Stimulated activated CD4-positive, alpha-beta T cell treated with anti-CD3 and anti-CD28 coated beads, Interleukin-15, amount 100 ng/mL, for 48 hours (primary cell): ENCODE results near the gene KIAA0513.

Experiments used
- DNase-seq, 2 donors: peaks; one replicate each; pipeline ENCODE4 v3.0.0-alpha.2; 2020; ENCODE audit warnings: low read depth in 2 of 2

The KIAA0513 gene

DNA sequence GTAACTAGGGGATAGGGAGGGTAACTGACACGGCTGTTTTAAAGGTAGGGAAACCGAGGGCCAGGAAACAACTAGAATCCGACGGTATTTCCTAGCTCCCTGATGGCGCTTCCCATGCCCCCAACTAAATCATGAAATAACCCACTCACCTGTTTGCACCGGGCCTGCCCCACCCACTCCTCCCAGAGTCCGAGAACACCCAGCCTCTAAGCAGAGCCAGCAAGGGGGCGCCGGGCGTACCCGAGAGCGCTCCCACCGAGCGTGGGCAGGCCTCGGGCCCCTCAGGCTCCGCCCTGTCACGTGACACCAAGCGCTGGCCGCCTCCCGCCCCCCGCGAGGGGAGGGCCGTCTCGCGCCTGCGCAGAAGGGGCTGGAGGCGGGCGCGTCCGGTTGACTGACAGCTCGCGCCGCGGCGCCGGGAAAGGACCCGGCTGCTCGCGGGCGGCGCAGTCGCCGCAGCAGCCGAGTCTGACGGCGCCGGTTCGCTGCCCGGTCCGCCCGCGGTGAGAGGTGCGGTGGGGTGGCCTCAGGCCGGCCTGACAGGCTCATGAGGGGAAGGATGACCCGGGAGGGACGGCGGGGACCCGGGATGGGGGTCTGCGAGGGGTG is at the start of gene KIAA0513:
KIAA0513 (plus strand) TSS at position 447 of the 609 bp plus-strand sequence. CDS start 39,277 bp downstream, outside the sequence.
- peak; percentile 87 to 96 for DNase-seq

- no peak for DNase-seq
Measured at GRCh38 chr16:84979516-84979915, 48.1 kb upstream of the KIAA0513 start.

DNA sequence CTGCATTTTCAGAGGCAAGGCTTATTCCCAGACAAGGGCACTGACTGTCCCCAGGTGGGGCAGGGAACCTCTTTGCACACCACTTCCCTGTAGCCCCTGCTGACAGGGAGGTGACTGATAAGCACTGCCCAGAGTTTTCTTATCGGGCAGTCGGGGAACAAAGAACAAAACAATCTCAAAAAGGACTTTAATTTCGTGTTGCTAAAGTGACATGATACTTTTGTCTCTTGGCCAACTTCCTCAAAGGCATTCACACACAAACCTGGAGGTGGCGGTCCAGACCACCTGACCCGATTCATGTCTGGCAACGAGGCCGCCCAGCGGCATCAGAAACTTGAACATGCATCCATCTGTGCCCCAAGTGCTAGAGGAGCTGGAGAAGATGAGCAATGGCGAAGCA is 45.2 kb upstream of the KIAA0513 start:
- no peak for DNase-seq

- DNase-seq, result no peak
Measured at GRCh38 chr16:84985079-84986065, 42.2 kb upstream of the KIAA0513 start.

DNA sequence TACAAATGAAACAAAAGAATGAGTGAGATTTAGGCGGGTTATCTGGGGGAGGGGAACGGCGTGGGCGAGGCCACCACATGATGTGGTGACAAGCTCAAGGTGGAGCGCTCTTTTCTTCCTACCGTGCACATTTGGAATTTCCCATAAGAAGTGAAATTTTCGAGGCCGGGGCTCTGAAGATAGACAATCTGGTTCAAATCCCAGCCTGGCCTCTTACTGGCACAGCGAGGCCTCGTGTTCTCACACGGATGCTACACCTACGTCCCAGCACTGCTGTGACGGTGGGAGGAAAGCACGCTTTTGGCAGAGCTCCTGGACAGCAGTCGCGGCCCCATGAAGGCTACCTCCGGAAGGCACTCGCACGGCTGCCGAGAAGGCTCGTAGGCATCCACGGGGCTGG is 41.5 kb upstream of the KIAA0513 start:
- peak in 1 of 2 donors; percentile 14 for DNase-seq

DNA sequence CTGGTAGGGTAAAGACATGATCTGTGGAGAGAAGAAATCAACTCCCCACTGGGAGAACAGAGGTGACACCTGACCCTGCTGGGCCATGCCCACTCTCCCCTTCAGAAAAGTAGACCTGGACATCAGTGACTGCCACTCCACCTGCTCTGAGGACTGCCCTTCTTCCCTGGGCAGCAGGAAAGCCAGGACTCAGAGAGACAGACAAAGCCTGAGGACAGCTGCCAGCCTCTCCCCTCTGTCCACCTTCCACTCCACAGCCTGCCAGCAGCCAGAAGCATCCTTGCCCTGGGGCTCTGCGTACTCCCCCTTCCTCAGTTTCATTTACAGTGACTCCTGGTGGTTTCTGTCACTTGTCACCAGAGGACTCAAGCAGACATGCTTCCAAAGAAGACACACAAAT is 40.7 kb upstream of the KIAA0513 start:
- no peak for DNase-seq

- no peak for DNase-seq
Measured at GRCh38 chr16:84988328-84989080, 39.1 kb upstream of the KIAA0513 start.

DNA sequence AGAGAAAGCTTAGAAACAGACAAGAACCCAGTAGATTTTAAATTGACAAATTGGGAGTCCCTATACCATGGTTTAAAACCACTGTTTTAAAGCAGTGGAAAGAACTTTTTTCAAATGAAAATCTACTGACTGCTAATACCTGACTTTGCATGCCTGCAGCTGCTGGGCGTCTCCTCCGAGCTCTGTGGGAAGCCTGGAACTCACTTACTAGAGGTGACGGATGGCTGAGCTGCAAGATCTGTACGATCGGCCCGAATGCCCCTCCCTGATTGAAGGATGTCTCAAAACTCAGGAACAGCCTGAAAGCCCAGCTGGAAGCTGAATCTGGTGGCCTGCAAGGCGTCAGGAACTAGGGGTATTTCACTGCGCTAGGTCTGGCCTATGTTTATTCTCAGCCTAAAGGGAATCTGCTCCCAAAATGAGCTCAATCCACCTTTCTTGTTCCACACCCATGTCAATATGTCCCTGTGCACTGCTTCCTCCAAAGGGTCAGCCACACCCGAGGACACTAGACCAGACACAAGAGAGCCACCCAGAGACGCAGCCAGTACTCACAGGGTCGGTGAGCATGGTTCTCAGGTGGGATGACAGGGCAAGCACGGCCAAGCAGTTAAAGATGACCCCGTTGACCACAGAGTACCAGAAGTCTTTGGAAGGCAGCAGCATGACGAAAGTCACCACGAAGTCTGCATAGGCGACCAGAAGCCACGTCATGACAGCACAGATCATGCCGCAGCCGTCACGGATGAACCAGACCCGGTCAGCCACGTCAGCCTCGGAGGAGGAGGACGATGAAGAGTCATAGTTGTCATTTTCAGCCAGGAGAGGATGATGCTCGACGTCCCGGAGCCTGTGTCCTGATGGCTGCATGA is 37.6 kb upstream of the KIAA0513 start:
- DNase-seq, result no peak

DNA sequence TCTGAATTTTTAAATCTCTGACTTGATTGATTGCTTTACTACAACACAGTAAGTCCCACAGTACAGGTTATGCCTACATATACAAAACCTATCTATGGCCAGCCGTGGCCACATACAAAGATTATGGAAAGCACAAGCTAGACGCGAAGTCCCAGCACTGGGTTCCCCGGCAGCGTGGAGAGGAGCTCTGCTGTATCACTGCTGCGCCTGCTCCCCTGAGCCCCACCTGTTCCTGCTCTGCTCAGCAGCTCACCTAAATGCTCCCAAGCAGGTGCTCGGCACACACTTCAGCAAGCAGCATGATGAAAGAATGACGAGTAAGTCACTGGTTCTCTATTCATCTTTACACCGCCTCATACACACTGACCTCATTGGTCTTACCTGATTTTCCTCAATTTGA is 36.8 kb upstream of the KIAA0513 start:
- no peak for DNase-seq

DNA sequence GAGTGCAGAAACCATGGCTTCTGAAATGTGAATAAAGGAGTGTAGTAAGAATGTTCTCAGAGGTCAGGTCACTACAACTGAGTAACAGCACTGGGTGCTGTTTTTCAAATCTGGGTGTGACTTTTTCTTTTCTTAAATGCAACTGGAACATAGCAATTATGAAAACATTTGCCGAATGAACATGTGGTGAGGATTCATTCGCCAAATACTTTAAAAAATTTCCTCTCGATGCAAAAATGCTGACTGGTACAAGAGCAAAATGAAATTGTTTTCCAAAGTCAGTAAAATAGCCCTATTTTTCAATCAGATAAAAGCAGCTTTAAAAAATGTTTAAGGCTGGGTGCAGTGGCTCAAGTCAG is 34.9 kb upstream of the KIAA0513 start:
- DNase-seq, result no peak

- no peak for DNase-seq
Measured at GRCh38 chr16:84993926-84994325, 33.7 kb upstream of the KIAA0513 start.

GRCh38 chr16:84995663-84996062 is 31.9 kb upstream of the KIAA0513 start:
- no peak for DNase-seq

DNA sequence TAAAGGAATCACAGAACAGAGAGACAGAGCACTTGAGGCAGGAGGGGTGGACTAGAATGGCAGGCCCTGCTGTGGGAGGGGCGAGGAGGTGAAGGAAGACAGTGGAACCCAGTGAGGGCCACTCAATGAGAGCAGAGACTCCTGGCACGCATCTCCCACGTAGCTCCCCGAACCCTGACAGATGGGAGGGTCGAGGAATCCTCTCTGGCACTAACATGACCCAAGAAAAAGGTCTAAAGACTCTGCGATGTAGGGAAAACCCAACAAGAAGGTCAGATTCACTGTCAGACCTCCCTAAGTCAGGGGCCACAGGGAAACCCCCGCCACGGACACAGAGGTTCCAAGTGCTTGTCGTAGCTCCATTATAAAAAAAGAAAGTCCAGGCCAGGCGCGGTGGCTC is 31.2 kb upstream of the KIAA0513 start:
- no peak for DNase-seq

- no peak for DNase-seq
Measured at GRCh38 chr16:84999200-84999599, 28.4 kb upstream of the KIAA0513 start.

GRCh38 chr16:84999857-85000480 is 27.6 kb upstream of the KIAA0513 start:
- DNase-seq, result no peak

- DNase-seq, result no peak
Measured at GRCh38 chr16:85002099-85002541, 25.5 kb upstream of the KIAA0513 start.

- no peak for DNase-seq
Measured at GRCh38 chr16:85002608-85003007, 25.0 kb upstream of the KIAA0513 start.

DNA sequence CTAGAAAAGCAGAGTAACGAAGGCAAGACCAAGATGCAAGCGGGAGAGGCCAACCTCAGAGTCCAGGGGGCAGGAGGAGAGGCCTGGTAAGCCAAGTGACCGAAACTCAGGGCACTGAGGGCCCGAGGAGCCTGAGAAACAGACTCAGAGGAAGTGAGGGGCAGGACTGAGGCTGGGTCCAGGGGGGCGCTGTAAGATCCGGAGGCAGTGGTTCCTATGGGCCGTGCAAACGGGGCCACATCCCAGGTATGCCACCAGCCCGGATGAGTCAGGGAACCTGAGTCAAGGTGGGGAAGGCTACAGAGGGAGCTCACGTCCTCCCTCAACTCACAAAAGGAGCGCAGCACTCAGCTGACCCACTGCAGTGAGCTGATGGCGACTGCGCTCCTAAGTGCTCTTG is 24.5 kb upstream of the KIAA0513 start:
- no peak for DNase-seq

DNA sequence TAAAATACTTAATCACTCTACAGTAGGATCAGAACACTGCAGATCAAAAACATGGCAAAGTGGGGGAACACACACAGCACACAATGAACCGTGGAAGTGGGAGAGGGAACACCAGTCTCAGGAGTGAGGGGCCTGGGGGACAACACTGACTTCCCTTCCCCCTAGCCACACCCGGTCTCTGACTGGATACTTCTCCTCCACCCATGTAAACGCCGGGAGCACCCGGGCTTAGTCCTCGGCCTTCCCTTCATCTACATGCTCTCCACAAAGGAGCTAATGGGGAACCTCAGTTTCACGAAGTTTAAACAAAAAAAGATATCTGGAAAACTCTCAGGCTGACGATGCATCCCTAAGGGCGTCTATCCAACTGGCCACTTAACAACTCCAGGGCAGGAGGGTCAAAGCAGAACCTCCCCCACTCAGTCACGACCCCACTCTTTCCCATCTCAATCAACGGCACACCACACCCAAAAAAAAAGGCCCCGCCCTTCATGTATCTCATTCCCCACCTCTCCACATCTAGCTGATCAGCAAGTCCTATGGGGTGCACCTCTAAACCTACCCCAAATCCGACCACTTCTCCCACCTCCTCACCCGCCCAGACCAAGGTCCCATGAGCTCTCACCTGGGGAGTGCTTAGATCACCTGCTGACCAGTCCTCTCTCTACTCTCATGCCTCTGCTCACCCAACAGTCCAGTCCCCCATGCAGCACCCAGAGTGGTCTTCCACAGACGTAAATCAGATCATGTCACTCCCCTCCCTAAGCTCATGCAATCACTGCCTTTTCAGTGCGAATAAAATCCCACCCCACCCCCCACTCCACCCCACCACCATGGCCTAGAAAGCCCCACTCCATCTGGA is 23.6 kb upstream of the KIAA0513 start:
- no peak for DNase-seq
